HG03196 (cell line): ENCODE results near the gene TRRAP.

ENCODE experiments used
- ATAC-seq: cut with Tn5 transposase; IDR thresholded peaks from one replicate; pipeline ENCODE4 v1.9.1; 2021; ENCODE audit not compliant: unreplicated experiment

The TRRAP gene

GRCh38 chr7:98945852-98946251, 67.5 kb downstream of the TRRAP start:
- no peak for ATAC-seq

GRCh38 chr7:98946389-98946788, 68.1 kb downstream of the TRRAP start:
- no peak for ATAC-seq

DNA sequence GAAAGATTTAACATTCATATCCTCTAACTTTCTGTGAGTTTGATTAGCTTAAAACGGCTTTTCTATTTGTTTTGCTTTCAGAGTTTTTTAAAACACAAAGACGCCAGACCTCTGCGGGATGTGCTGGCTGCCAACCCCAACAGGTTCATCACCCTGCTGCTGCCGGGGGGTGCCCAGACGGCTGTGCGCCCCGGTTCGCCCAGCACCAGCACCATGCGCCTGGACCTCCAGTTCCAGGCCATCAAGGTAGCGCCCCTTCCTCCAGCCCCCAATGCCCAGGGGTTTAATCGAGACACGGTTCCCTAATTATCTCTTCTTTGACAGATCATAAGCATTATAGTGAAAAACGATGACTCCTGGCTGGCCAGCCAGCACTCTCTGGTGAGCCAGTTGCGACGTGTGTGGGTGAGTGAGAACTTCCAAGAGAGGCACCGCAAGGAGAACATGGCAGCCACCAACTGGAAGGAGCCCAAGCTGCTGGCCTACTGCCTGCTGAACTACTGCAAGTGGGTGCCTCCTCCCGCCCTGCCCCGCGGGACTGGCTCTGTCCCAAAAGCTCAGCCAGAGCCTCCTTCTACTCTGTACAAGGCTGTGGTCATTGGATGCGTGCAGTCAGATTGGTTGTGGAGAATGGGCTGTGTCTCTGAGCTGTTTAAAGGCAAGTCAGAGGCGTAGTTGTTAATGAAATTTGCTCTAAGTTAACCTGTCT, 71.2 kb downstream of the TRRAP start:
- no peak for ATAC-seq

DNA sequence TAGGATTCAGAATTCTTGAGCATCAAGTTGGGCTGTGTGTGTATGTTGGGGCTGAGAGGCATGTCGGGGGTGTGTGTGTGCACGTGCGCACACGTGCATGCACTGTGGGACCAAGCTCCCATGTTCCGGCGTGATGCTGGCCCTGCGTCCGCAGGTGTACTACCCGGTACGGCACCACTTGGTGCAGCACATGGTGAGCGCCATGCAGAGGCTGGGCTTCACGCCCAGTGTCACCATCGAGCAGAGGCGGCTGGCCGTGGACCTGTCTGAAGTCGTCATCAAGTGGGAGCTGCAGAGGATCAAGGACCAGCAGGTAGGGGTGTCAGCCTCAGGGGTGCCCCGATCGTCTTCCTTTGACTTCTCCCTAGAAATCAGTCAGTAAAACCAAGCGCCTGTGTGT, 77.7 kb downstream of the TRRAP start:
- no peak for ATAC-seq

DNA sequence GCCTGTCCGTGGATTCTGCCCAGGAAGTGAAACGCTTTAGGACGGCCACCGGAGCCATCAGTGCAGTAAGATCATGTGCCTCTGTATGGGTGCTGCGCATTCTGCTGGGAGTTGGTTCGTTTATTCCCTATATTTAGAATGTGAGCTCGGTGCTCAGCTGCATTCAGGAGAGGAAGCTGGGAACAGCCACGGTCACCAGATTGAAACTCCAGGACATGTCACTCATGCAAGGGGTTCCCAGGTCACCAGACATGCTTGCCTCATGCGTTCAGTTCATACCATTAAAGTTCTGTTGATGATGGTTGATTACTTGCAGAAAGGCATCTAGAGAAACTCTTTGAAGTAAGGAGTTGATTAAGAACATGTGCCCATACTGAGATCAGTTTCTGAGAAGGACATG, 78.1 kb downstream of the TRRAP start:
- ATAC-seq, result no peak

DNA sequence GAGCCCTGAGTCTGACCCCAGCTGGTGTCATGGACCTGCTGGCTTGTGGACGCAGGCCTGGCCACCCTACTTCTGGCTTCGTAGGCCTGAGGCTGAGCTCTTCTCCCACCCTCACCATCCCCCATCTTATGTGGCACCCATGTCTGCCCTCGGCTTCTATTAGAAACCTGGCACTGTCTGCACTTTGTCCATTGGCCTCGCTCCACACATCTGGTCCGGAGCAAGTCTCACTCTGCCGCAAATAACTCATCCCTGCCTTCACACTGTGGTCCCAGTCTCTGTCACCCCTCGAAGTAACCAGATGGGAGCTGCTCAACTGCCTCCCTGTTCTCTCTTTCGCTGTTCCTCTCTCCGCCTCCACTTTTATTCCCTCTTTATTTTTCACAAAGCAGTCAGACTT, 78.6 kb downstream of the TRRAP start:
- ATAC-seq, result no peak

DNA sequence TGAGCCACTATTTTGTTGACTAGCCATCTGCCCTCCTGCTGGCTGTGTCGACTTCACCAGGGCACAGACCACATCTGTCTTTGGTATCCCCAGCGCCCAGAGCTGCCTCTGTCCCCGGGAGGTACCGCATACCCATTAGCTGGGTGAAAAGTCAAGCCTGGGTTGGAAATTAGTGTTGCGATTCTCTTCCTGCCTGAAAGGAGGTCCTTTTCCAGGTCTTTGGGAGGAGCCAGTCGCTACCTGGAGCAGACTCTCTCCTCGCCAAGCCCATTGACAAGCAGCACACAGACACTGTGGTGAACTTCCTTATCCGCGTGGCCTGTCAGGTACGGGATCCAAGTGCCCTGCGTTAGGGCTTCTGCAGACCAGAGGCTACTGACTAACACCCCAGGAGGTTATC, 79.4 kb downstream of the TRRAP start:
- no peak for ATAC-seq

- no peak for ATAC-seq
Measured at GRCh38 chr7:98958968-98959367, 80.6 kb downstream of the TRRAP start.

DNA sequence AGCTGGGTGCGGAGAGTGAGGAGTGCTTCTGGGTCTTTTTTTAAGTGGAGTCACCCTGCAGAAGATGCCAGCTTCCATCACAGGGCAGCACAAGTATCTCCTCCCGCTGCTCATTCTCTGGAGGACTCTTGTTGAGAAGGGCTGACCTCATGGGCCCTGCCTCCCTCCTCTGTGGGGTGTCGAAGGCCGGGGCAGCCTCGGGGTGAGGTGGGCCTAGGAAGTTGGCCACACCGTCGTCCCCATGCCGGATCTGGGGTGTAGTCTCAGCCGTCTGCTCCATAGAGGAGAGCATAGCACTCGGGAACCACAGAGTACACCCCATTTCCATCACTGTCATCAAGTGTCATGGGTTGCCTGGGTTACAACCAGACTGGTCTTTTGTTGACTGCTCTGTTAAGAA, 85.0 kb downstream of the TRRAP start:
- ATAC-seq, result no peak

- ATAC-seq, result no peak
Measured at GRCh38 chr7:98964596-98964995, 86.3 kb downstream of the TRRAP start.

DNA sequence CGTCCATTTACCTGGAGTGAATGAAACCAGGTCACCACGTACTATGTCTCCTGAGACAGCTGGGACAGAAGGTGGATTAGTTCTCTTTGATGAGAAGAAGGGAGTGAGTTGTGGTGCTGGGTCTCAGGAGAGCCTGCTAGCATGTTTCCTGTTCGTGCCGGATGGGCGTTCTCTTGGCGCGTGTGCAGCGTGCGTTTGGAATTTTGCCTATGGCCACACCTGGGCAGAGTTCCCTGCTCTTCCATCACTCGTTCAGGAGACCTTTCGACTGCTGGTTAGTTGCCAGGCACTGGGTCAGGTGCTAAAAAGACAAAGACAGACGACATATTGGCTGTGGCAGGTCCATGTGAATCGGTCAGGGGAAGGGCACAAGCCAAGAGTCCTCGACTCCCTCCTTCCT, 90.3 kb downstream of the TRRAP start:
- ATAC-seq, result no peak

- no peak for ATAC-seq
Measured at GRCh38 chr7:98969386-98969785, 91.1 kb downstream of the TRRAP start.

DNA sequence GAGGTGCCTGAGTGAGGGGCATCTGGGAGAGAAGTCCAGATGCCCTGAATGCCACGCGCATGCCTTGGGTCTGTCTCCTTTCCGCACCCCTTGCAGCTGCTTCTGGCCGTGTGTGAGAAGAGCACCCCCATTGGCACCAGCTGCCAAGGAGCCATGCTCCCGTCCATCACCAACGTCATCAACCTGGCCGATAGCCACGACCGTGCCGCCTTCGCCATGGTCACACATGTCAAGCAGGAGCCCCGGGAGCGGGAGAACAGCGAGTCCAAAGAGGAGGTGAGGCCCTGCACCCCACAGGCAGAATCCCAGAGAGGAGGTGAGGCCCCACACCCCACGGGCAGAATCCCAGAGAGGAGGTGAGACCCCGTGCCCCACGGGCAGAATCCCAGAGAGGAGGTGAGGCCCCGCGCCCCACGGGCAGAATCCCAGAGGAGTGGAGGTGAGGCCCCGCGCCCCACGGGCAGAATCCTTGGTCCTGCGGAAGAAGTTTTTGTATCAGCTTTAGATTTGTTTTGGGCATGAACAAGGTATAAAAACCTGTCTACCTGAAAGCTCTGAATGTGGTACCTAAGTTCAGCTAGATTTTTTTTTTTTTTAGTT, 91.8 kb downstream of the TRRAP start:
- no peak for ATAC-seq

- ATAC-seq, result no peak
Measured at GRCh38 chr7:98970805-98971204, 92.5 kb downstream of the TRRAP start.

GRCh38 chr7:98974205-98974604, 95.9 kb downstream of the TRRAP start:
- ATAC-seq, result no peak

DNA sequence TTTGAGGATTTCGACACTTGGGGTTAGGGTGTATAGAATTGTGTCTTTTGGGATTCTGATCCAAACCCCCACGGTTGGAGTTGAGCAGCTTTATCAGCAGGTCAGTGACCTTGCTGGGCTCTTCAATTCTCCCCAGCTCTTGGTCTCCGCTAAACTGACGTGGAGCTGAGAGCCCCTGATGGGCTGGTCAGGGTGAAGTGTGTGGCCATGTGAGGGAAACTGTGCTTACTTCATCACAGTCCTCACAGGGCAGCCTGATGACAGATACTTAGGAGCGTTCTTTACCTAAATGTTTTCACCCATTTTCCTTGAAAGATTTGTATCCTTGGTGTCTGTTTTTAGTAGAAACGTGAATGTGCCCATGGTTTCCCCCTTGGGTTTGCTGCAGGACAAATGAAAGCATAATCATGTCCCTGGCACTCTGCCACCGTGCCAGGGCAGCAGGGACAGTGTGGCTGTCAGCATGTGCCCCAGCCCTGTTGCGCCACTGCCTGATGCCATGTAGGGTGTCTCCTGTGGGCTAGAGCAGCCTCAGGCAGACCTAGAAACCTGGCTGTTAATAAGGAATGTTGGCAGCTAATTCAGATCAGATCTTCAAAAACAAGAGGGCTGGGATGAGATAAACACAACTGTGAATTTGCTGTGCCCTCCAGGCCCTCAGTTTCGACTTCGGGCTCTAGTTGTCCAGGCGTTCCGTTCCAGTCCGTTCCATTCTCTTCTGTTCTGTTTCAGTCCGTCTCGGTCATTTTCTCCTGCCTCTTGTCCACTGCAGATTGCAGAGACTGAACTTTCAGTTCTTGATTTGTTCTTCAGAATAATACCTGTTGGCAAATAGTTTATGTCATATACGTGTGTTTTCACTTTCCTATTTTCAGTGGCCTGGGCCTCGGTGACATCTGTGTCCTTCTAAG, 96.8 kb downstream of the TRRAP start:
- ATAC-seq, result no peak

DNA sequence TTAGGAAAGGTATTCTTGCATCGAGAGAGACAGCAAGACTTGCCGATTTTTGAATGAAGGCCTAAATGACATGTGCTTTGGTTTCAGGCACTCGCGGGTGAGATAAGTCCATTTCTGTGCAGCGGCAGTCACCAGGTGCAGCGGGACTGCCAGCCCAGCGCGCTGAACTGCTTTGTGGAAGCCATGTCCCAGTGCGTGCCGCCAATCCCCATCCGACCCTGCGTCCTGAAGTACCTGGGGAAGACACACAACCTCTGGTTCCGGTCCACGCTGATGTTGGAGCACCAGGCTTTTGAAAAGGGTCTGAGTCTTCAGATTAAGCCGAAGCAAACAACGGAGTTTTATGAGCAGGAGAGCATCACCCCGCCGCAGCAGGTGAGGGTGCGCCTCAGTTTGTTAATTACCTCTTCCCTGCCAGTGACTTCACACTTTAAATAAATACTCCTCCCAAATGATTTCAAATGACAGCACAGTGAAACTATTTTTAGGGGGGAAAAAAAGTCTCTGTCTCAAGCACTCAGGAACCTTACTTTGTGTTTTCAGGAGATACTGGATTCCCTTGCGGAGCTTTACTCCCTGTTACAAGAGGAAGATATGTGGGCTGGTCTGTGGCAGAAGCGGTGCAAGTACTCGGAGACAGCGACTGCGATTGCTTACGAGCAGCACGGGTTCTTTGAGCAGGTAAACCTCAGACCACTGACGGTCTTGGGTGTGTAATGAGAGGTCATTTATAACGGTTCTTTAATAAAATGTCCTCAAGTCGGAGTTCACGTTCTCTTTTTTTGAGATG, 98.3 kb downstream of the TRRAP start:
- ATAC-seq, result no peak

DNA sequence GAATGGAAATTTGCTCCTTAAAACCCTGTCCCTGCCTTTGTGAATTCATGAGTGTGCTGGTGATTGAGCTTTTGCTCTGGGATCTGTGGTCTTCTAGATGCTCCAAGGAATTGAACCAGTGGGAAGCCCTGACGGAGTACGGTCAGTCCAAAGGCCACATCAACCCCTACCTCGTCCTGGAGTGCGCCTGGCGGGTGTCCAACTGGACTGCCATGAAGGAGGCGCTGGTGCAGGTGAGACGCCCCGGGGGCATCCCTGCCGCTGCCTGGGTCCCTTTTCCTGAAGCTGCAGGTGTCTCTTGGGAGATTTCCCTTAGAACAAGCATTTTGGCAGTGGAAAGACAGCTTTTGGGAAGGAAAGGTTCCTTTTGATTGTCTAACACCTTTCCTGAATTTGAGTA, 100.3 kb downstream of the TRRAP start:
- ATAC-seq, result no peak

- no peak for ATAC-seq
Measured at GRCh38 chr7:98981701-98982100, 103.4 kb downstream of the TRRAP start.

DNA sequence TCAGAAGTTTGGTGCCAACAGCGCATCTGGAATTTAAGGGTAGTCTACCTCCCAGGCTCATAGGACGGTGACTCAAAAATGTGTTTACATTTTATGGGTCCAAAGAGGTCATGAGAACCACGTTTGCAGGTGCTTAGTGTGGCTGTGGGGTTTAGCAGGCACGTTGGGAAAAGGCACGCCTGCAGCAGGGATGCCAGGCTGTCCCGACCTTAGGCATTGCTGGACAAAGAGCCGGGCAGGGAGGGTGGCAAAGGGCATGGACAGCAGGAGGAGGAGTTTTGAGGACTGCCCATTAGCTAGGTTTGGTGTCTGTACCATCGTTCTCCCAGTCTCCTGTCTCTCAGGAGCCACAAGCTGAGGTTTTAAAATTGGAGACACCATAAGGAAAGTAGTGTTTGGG, 104.4 kb downstream of the TRRAP start:
- ATAC-seq, result no peak

DNA sequence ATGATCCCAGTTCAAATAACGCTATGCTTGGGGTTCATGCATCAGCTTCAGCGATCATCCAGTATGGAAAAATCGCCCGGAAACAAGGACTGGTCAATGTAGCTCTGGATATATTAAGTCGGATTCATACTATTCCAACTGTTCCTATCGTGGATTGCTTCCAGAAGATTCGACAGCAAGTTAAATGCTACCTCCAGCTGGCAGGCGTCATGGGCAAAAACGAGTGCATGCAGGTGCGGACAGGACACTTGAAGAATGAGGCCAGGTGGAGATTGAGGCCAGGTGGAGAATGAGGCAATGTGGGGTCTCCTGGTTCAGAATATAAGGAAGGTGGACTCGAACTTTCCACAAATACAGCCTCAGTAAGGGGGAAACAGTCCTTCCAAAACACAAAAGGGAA, 105.8 kb downstream of the TRRAP start:
- no peak for ATAC-seq
